Skeletal muscle tissue (tissue), 4 donors: ENCODE results near the gene WSCD2. TPM values are rescaled to one million over a fixed set of nuclear protein-coding genes. Genes with fewer than 3 reads are reported as not detected.

Experiments
- H3K27ac ChIP-seq: one replicate; pipeline ENCODE4 v1.7.0; 2013; ENCODE audit warnings: mild to moderate bottlenecking, low read depth, low read length, inconsistent platforms
- H3K27me3 ChIP-seq, 3 donors: one replicate each; pipeline ENCODE4 v1.7.0; 2013; ENCODE audit warnings: low read length in 3 of 3; ENCODE audit not compliant: control insufficient read depth in 3 of 3, insufficient read depth in 3 of 3
- H3K36me3 ChIP-seq, 3 donors: one replicate each; pipeline ENCODE4 v1.7.0; 2013; ENCODE audit warnings: low read length in 3 of 3; ENCODE audit not compliant: control insufficient read depth in 3 of 3, insufficient read depth in 3 of 3
- H3K4me1 ChIP-seq, 3 donors: one replicate each; pipeline ENCODE4 v1.7.0; 2013; ENCODE audit warnings: low read length in 3 of 3, mild to moderate bottlenecking in 3 of 3; ENCODE audit not compliant: control insufficient read depth in 3 of 3, insufficient read depth in 3 of 3
- H3K4me3 ChIP-seq, 3 donors: one replicate each; pipeline ENCODE4 v1.7.0; 2013; ENCODE audit warnings: low read length in 3 of 3
- H3K9ac ChIP-seq, 3 donors: one replicate each; pipeline ENCODE4 v1.7.0; 2013; ENCODE audit warnings: low read length in 3 of 3, mild to moderate bottlenecking in 3 of 3, moderate library complexity in 2 of 3, low read depth in 1 of 3
- H3K9me3 ChIP-seq, 3 donors: one replicate each; pipeline ENCODE4 v1.7.0; 2013; ENCODE audit warnings: low read length in 3 of 3; ENCODE audit not compliant: control insufficient read depth in 3 of 3
- total RNA-seq: library from RNA; depleted of rRNA; stranded (reverse); fragments of >200 nt; gene quantifications from one replicate; pipeline ENCODE4 v1.2.3, GENCODE V29; 2014
- donor health status: Osteomylitis.

The WSCD2 gene
- total RNA-seq, 1 donor from 2014 or later = 5.7 TPM

- Histone ChIP-seq H3K27me3 (peaks cover 0 to 8% (median 3%) of the 10 kb centered on the region in 3 donors), H3K27ac (no peak overlapping the region), H3K9me3 (no peaks in the 10 kb centered on the region), H3K4me3 (no peak overlapping the region), H3K9ac (no peak overlapping the region), H3K4me1 (no peaks in the 10 kb centered on the region), H3K36me3 (no peaks in the 10 kb centered on the region)
These were observed 19.5 kb downstream of the WSCD2 start for GRCh38 chr12:108148521-108149074.

- no peak overlapping the region for H3K4me3 ChIP-seq
- H3K4me1 ChIP-seq = no peaks in the 10 kb centered on the region
- H3K9ac ChIP-seq = no peak overlapping the region
- H3K36me3 ChIP-seq = no peaks in the 10 kb centered on the region
- no peak overlapping the region for H3K27ac ChIP-seq
- H3K27me3 ChIP-seq = peaks cover 0 to 7% (median 3%) of the 10 kb centered on the region in 3 donors
- H3K9me3 ChIP-seq = no peaks in the 10 kb centered on the region
These were observed 21.3 kb downstream of the WSCD2 start for GRCh38 chr12:108150436-108150835.

- Histone ChIP-seq H3K4me3 (no peak overlapping the region), H3K9ac (no peak overlapping the region), H3K36me3 (no peaks in the 10 kb centered on the region), H3K27ac (no peak overlapping the region), H3K9me3 (no peaks in the 10 kb centered on the region), H3K27me3 (peaks cover 0 to 7% (median 3%) of the 10 kb centered on the region in 3 donors), H3K4me1 (no peaks in the 10 kb centered on the region)
These were observed 22.6 kb downstream of the WSCD2 start for GRCh38 chr12:108151533-108152169.

GRCh38 chr12:108152170-108152538 lies 23.1 kb downstream of the WSCD2 start:
- no peak overlapping the region for H3K27ac ChIP-seq
- peaks cover 0 to 4% (median 0%) of the 10 kb centered on the region in 3 donors for H3K4me1 ChIP-seq
- no peak overlapping the region for H3K9ac ChIP-seq
- no peaks in the 10 kb centered on the region for H3K36me3 ChIP-seq
- H3K27me3 ChIP-seq = peaks cover 0 to 7% (median under 1%) of the 10 kb centered on the region in 3 donors
- no peaks in the 10 kb centered on the region for H3K9me3 ChIP-seq
- no peak overlapping the region for H3K4me3 ChIP-seq

GRCh38 chr12:108156717-108157116 lies 27.6 kb downstream of the WSCD2 start:
- Histone ChIP-seq H3K9me3 (no peaks in the 10 kb centered on the region), H3K27me3 (peaks cover 0 to 9% (median 3%) of the 10 kb centered on the region in 3 donors), H3K36me3 (no peaks in the 10 kb centered on the region), H3K27ac (no peak overlapping the region), H3K4me1 (peaks cover 0 to 8% (median 0%) of the 10 kb centered on the region in 3 donors), H3K9ac (no peak overlapping the region), H3K4me3 (no peak overlapping the region)

- H3K4me3 ChIP-seq = no peak overlapping the region
- no peaks in the 10 kb centered on the region for H3K9me3 ChIP-seq
- H3K27ac ChIP-seq = no peak overlapping the region
- no peak overlapping the region for H3K9ac ChIP-seq
- peaks cover 0 to 5% (median 3%) of the 10 kb centered on the region in 3 donors for H3K27me3 ChIP-seq
- H3K4me1 ChIP-seq = peaks cover 0 to 11% (median 0%) of the 10 kb centered on the region in 3 donors
- H3K36me3 ChIP-seq = no peaks in the 10 kb centered on the region
These were observed 28.9 kb downstream of the WSCD2 start for GRCh38 chr12:108157870-108158459.

GRCh38 chr12:108162207-108162606 lies 33.1 kb downstream of the WSCD2 start:
- Histone ChIP-seq H3K4me3 (no peak overlapping the region), H3K4me1 (peaks cover 0 to 7% (median 0%) of the 10 kb centered on the region in 3 donors), H3K9me3 (peaks cover 0 to 2% (median 0%) of the 10 kb centered on the region in 3 donors), H3K27ac (no peak overlapping the region), H3K36me3 (no peaks in the 10 kb centered on the region), H3K27me3 (peaks cover 0 to 3% (median 2%) of the 10 kb centered on the region in 3 donors), H3K9ac (no peak overlapping the region)

GRCh38 chr12:108166505-108166904 lies 37.4 kb downstream of the WSCD2 start:
- Histone ChIP-seq H3K4me1 (peaks cover 0 to 5% (median 0%) of the 10 kb centered on the region in 3 donors), H3K27ac (no peak overlapping the region), H3K36me3 (no peaks in the 10 kb centered on the region), H3K9me3 (peaks cover 0 to 2% (median 0%) of the 10 kb centered on the region in 3 donors), H3K4me3 (no peak overlapping the region), H3K9ac (no peak overlapping the region), H3K27me3 (peaks cover 0 to 6% (median 6%) of the 10 kb centered on the region in 3 donors)

- Histone ChIP-seq H3K9me3 (peaks cover 0 to 2% (median 0%) of the 10 kb centered on the region in 3 donors), H3K36me3 (no peaks in the 10 kb centered on the region), H3K4me1 (no peaks in the 10 kb centered on the region), H3K27ac (no peak overlapping the region), H3K9ac (no peak overlapping the region), H3K27me3 (peaks cover 0 to 6% (median 6%) of the 10 kb centered on the region in 3 donors), H3K4me3 (no peak overlapping the region)
These were observed 38.9 kb downstream of the WSCD2 start for GRCh38 chr12:108167974-108168373.

- H3K4me1 ChIP-seq = no peaks in the 10 kb centered on the region
- no peak overlapping the region for H3K9ac ChIP-seq
- no peaks in the 10 kb centered on the region for H3K36me3 ChIP-seq
- no peak overlapping the region for H3K27ac ChIP-seq
- H3K4me3 ChIP-seq = no peak overlapping the region
- H3K27me3 ChIP-seq = peaks cover 0 to 9% (median 6%) of the 10 kb centered on the region in 3 donors
- no peaks in the 10 kb centered on the region for H3K9me3 ChIP-seq
These were observed 40.6 kb downstream of the WSCD2 start for GRCh38 chr12:108169708-108170107.
